SK-N-SH (cell line): ENCODE measurements around the gene REXO1.

Source experiments
- CHD2 ChIP-seq: fragments of 150-350 bp; IDR thresholded peaks from 2 replicates; pipeline ENCODE4 v1.6.1; 2018; ENCODE audit warnings: low read length; ENCODE audit not compliant: partially characterized antibody
- CTCF ChIP-seq: fragments of 200-600 bp; sonication (generic); IDR thresholded peaks from 2 replicates; pipeline ENCODE4 v1.6.1; 2017; ENCODE audit warnings: antibody characterized with exemption, mild to moderate bottlenecking, moderate library complexity
- EP300 ChIP-seq, 2 experiments: IDR thresholded peaks; 2 replicates each; pipeline versions ENCODE4 v1.4.0 to v1.6.1; 2012; ENCODE audit warnings: borderline replicate concordance in 1 of 2, low read depth in 1 of 2, low read length in 1 of 2
- POLR2AphosphoS5 ChIP-seq: IDR thresholded peaks from 2 replicates; pipeline ENCODE4 v1.6.1; 2012; ENCODE audit warnings: low read depth, low read length
- TAF1 ChIP-seq: IDR thresholded peaks from 2 replicates; pipeline ENCODE4 v1.6.1; 2012; ENCODE audit warnings: low read depth, mild to moderate bottlenecking, low read length, moderate library complexity, borderline replicate concordance

- TF ChIP-seq CTCF (no peak), POLR2AphosphoS5 (no peak), EP300 (IDR thresholded peaks at IDR 0.05; ENCODE audit: borderline replicate concordance in 1 of 2, low read depth in 1 of 2, low read length in 1 of 2) (no peak), CHD2 (no peak), TAF1 (no peak)
Measured at GRCh38 chr19:1770866-1771576, 77.3 kb downstream of the REXO1 start.
